NCI-H2171 treated with DMSO at 0.1 percent for 48 hours (cell line): Measurements from ENCODE around the gene LARP1B.
"Not testable (repeated sequence)": the region's sequence is repeated elsewhere in the genome, so short reads cannot be mapped to it uniquely, and the experiment has no call there.

Source experiments
- DNase-seq: peaks from one replicate; lab custom pipeline; 2025; lab: John Stamatoyannopoulos, UW

LARP1B gene

GRCh38 chr4:128135391-128135790 is 74.3 kb downstream of the LARP1B start:
- no peak for DNase-seq

GRCh38 chr4:128141866-128142265 is 80.8 kb downstream of the LARP1B start:
- no peak for DNase-seq

- no peak for DNase-seq
Observed at GRCh38 chr4:128145727-128146126, 84.6 kb downstream of the LARP1B start.

- no peak for DNase-seq
Observed at GRCh38 chr4:128153800-128154199, 92.7 kb downstream of the LARP1B start.

DNA sequence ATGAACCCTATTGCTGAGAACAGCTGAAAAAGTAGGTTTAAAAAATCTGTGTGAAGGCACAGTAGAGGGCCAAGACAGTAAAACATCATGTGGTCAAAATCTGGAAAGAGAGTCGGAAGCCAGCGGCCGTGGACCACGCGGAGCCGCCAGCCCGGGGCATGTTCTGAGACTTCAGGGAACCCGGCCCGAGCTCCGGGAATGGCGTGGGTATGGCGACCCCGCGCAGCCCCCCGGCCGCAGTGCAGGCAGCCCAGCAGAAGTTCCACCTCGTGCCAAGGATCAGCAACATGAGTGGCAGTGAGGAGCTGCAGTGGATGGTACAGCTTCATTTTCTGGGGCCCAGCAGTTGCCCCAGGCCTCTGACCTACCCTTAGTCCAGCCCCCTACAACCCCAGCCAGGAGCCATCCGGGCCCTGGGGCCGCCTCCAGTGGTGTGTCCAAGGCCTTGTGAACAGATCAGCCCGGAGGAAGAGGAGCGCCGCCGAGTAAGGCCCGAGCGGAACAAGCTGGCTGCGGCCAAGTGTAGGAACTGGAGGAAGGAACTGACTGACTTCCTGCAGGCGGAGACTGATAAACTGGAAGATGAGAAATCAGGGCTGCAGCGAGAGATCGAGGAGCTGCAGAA is 94.2 kb downstream of the LARP1B start:
- no peak for DNase-seq

DNA sequence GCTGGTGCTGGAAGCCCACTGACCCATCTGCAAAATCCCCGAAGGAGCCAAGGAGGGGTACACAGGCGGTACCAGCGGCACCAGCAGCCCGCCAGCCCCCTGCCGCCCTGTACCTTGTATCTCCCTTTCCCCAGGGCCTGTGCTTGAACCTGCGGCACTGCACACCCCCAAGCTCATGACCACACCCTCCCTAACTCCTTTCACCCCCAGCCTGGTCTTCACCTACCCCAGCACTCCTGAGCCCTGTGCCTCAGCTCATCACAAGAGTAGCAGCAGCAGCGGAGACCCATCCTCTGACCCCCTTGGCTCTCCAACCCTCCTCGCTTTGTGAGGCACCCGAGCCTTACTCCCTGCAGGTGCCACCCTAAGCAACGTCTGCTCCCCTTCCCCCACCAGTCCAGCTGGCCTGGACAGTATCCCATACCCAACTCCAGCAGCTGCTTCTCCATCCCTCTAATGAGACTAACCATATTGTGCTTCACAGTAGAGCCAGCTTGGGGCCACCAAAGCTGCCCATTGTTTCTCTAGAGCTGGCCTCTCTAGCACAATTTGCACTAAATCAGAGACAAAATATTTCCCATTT is 94.9 kb downstream of the LARP1B start:
- no peak for DNase-seq

- not testable (repeated sequence) for DNase-seq
Observed at GRCh38 chr4:128156472-128156871, 95.4 kb downstream of the LARP1B start.

DNA sequence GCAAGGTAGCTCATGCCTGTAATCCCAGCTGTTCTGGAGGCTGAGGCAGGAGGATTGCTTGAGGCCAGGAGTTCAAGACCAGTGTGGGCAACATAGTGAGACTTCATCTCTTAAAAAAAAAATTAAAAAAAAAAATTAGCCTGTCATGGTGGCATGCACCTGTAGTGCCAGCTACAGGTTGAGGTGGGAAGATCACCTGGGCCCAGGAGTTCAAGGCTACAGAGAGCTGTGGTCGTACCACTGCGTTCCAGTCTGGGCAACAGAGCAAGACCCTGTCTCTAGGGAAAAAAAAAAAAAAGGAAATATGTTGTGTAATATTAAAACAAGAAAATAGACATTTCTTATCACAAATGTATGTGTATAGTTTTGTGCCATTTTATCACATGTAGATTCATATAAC is 97.8 kb downstream of the LARP1B start:
- no peak for DNase-seq

- no peak for DNase-seq
Observed at GRCh38 chr4:128159967-128160366, 98.9 kb downstream of the LARP1B start.

DNA sequence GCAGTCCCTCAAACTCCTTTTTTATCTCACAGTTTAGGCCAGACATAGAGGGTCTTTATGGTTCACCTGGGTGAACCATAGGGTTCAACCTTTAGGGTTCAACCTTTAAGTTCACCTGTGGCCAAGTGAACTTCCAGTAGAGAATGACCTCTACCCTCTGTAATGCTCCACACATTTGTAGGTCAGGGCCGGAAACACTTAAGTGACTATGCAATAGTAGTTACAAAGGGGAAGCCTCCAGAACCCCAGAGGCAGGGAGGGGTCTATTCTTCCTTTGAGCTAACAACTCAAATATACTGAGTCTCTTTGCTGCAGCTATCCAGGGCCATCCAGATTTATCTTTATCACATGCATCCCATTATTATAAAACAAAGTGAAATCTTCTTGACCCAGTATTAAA is 100.0 kb downstream of the LARP1B start:
- DNase-seq, result no peak

DNA sequence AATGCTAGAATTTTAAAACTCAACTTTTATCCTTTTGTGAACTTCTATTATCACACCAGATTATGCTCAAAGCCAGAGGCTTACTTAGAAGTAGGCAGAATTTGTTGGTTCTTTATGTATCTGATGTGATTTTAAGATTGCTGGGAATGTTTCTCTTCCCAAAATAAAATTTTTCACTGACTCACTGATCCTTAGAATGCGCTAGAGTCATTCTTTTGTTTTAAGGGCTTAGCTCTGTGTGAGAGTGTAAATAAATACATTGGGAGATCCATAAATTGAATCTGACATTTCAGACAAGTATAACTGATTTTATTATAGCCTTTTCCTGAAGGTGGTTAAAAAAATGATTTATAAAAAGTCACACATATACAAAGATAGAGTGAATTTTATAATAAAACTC is 101.3 kb downstream of the LARP1B start:
- DNase-seq, result no peak

DNA sequence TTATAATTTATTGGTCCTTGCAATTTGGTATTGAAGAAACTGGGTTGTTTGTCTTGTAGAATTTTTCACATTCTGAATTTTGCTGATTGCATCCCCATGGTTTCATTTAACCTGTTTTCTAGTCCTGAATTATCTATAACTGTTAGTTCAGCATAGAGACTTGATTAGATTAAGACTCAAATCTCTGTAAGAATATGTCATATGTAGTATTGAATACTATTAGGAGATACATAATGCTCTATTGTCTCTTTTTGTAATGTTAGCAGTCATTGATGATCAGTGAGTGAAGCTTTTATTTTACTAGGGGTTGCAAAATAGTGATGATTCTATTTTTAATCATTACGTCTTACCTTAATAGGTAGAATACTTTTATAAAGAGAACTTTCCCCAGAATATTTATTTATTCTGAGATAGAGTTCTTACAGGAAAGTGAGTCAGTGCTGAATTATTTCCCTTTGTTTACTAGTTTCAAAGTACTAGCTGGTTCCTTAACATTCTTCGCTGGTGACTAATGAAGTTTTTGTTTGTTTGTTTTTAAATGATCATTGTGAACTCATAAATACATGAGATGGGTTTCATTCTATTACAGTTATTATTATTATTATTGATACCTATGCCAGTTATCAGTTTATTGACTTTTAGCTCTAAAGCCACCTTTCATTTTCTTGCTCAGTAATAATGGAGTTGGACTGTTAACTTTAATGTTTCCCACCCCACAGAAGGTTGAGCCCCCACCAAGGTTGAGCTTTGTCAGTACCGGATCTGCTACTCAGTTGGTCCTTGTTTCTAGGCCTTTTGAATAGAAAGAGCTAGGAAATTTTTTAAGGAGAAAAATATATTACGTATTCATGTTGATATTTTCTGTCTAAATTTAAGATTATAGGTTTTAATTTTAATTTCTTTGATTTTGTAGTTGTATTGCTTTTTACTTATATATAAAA is 102.3 kb downstream of the LARP1B start:
- no peak for DNase-seq

DNA sequence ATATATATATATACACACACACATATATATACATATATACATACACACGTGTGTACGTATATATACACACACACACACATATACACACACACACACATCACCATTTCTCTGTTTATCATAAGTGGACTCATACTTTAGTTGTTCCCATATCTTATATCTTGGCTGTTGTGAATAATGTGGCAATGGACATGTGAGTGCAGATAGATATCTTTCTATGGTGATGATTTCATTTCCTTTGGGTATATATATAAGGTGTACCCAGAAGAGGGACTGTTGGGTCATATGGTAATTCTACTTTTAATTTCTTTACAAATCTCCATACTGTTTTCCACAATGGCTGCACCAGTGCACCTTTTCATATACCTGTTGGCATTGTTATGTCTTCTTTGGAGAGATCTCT is 105.9 kb downstream of the LARP1B start:
- DNase-seq, result no peak

GRCh38 chr4:128168701-128169100 is 107.6 kb downstream of the LARP1B start:
- no peak for DNase-seq

GRCh38 chr4:128169245-128169644 is 108.1 kb downstream of the LARP1B start:
- no peak for DNase-seq

DNA sequence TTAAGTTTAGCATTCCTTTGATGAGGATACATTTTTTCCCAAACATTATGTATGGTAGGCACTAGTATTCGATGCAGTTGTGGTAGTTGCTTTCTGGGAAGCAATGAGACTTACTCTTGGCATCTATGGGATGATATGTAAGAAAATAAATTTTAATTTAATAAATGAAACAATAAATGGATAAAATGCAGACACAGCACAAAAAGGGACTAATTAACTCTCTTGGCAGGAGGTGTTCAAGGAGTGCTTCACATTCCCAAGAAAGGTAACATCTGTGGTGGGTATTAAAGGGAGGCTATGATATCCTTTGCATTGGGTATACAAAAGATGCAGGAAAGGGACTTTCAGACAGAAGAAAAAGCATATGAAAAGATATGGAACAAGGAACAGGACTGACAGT is 115.5 kb downstream of the LARP1B start:
- no peak for DNase-seq

DNA sequence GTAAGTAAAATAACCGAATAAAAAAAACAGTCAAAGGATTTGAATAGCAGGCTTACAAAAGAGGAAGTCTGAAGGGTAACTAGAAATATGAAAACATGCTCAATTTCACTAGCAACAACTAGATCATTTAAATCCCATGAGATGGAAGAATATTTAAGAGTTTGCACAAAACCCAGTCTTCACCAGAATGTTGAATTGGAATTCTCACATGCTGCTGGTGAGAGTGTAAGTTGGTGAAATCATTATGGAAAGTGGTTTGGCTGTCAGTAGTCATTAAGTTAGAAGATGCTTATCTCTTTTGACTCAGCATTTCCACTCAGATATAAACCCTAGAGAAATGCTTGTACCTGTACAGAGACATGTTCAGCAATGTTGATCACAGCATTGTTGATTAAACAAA is 116.4 kb downstream of the LARP1B start:
- no peak for DNase-seq

DNA sequence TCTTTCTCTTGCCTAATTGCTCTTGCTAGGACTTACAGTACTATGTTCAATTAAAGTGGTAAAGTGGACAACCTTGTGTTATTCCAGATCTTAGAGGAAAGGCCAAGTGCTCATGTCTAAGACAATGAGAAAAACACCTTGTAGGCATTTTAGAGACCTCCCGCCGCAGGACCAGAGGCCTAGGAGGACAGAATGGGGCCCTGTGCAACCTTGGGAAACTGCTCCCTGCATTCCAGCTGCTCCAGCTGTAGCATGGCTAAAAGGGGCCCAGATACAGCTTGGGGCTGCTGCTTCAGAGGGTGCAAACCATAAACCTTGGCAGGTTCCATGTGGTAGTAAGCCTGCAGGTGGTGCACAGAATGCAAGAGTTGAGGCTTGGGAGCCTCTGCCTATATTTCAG is 125.5 kb downstream of the LARP1B start:
- DNase-seq, result no peak

DNA sequence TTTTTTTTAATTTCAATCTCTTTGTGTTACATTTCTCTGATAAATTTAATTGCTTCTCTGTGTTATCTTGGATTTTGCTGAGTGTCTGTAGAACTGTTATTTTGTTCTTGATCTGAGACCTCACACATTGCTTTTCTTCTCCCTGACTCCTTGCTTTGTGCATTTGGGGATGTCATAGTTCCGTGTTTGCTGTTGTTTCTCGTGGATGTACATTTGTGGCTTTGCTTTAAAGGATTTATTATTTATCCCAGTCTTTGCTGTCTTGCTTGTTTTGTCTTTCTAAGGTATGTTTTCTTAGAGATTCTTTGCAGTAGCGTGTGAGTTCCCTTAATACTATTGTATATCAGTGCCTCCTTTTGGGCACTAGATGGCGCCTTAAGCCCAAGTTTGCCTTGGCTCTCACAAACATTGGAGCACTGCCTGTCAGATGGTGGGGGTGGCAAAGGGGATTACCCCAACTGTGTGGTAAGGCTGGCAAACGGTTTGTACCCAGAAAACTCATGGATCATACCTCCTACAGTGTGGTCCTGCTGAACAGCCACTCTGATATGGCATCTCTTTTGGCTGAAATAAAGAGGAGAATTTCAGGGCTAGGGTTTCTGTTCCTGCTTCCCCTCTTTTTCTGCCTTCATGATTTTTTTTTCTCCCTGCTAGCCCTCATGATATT is 130.1 kb downstream of the LARP1B start:
- peak; percentile 59 for DNase-seq

- peak; percentile 28 for DNase-seq
Observed at GRCh38 chr4:128220286-128221235, 159.4 kb downstream of the LARP1B start.

GRCh38 chr4:128221586-128221985 is 160.5 kb downstream of the LARP1B start:
- DNase-seq, result no peak
